NCI-H1436 (cell line): ENCODE data around the gene EDAR.

Experiments used
- DNase-seq: peaks from one replicate; lab custom pipeline; 2025; lab: John Stamatoyannopoulos, UW

EDAR gene

GRCh38 chr2:108988796-108989713, at the start of gene EDAR:
Gene EDAR (minus strand): TSS chr2:108989220. CDS start chr2:108931014, 58,206 bp downstream.
- DNase-seq: peak; percentile 4

GRCh38 chr2:109033171-109033570, 44.2 kb upstream of the EDAR start:
- no peak for DNase-seq

GRCh38 chr2:109032229-109032820, 43.3 kb upstream of the EDAR start:
- no peak for DNase-seq

- DNase-seq: no peak
These were observed 42.6 kb upstream of the EDAR start for GRCh38 chr2:109031476-109032228.

- no peak for DNase-seq
These were observed 42.0 kb upstream of the EDAR start for GRCh38 chr2:109030870-109031475.

- no peak for DNase-seq
These were observed 40.6 kb upstream of the EDAR start for GRCh38 chr2:109029490-109030201.

- no peak for DNase-seq
These were observed 39.9 kb upstream of the EDAR start for GRCh38 chr2:109028738-109029489.

- DNase-seq: no peak
These were observed 39.3 kb upstream of the EDAR start for GRCh38 chr2:109028277-109028676.

GRCh38 chr2:109027702-109028101, 38.7 kb upstream of the EDAR start:
- no peak for DNase-seq

GRCh38 chr2:109024477-109024876, 35.5 kb upstream of the EDAR start:
- DNase-seq: no peak

- no peak for DNase-seq
These were observed 32.9 kb upstream of the EDAR start for GRCh38 chr2:109021895-109022300.

- DNase-seq: no peak
These were observed 31.2 kb upstream of the EDAR start for GRCh38 chr2:109020217-109020637.

- DNase-seq: no peak
These were observed 29.4 kb upstream of the EDAR start for GRCh38 chr2:109018452-109018851.

- DNase-seq: no peak
These were observed 28.0 kb upstream of the EDAR start for GRCh38 chr2:109017017-109017416.

- DNase-seq: no peak
These were observed 27.4 kb upstream of the EDAR start for GRCh38 chr2:109016376-109016775.

GRCh38 chr2:109014476-109014875, 25.5 kb upstream of the EDAR start:
- no peak for DNase-seq

GRCh38 chr2:109013051-109013450, 24.0 kb upstream of the EDAR start:
- no peak for DNase-seq

- DNase-seq: no peak
These were observed 21.0 kb upstream of the EDAR start for GRCh38 chr2:109009920-109010610.

- DNase-seq: no peak
These were observed 18.0 kb upstream of the EDAR start for GRCh38 chr2:109006971-109007370.

GRCh38 chr2:109005686-109006204, 16.7 kb upstream of the EDAR start:
- DNase-seq: no peak
